Colonic mucosa (tissue), 4 donors: ENCODE data around the gene CXCL13. TPM values are rescaled to one million over a fixed set of nuclear protein-coding genes. Genes with fewer than 3 reads are reported as not detected.
A peak's percentile ranks its signal among the peaks of the same experiment; 100 is the strongest.
"Not testable (repeated sequence)": the region's sequence is repeated elsewhere in the genome, so short reads cannot be mapped to it uniquely, and the experiment has no call there.

Experiments used
- DNase-seq: peaks from one replicate; pipeline ENCODE4 v3.0.0-alpha.2; 2020
- H3K27ac ChIP-seq: fragments of 200-600 bp; one replicate; pipeline ENCODE4 v1.8.0; 2021
- H3K27me3 ChIP-seq: fragments of 200-600 bp; one replicate; pipeline ENCODE4 v1.8.0; 2021
- H3K36me3 ChIP-seq: fragments of 200-600 bp; one replicate; pipeline ENCODE4 v1.8.0; 2021
- H3K4me1 ChIP-seq: fragments of 200-600 bp; one replicate; pipeline ENCODE4 v1.8.0; 2021; ENCODE audit warnings: mild to moderate bottlenecking
- H3K4me3 ChIP-seq: fragments of 200-600 bp; one replicate; pipeline ENCODE4 v1.8.0; 2021
- H3K9ac ChIP-seq, 2 donors: one replicate each; pipeline ENCODE4 v1.7.0; 2013; ENCODE audit warnings: control low read depth in 2 of 2, low read depth in 2 of 2, low read length in 2 of 2
- H3K9me3 ChIP-seq: fragments of 200-600 bp; one replicate; pipeline ENCODE4 v1.8.0; 2021
- intact Hi-C: fragments of 100-400 bp; cut with DNase I; formaldehyde crosslinking; loops from one replicate; pipeline ENCODE4 v1.14.1; 2022
- total RNA-seq, 2 donors: library from RNA; stranded (reverse); fragmentation: NEBNext Ultra II Directional in 1 of 2; extraction: Animal tissue kit (Norgen Biotek cat#: 25700) in 1 of 2; gene quantifications; one replicate each; pipeline ENCODE4 v1.2.1, GENCODE V29; 2021
- TF ChIP-seq, protein P1 (sequence below): fragments of 200-600 bp; IDR thresholded peaks from one replicate; pipeline ENCODE4 v1.8.0; 2022; ENCODE audit warnings: antibody characterized with exemption, mild to moderate bottlenecking
- donor health status: healthy.
- donor health status: DM: no; HTN: no; CAD: no.
- donor health status: DM: no; HTN: no; CAD: no.

The CXCL13 gene, protein sequence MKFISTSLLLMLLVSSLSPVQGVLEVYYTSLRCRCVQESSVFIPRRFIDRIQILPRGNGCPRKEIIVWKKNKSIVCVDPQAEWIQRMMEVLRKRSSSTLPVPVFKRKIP
- 1 to 10 TPM in 1 of 2 donors, under 1 TPM in 1; 0.35 to 1.1 TPM for total RNA-seq

DNA sequence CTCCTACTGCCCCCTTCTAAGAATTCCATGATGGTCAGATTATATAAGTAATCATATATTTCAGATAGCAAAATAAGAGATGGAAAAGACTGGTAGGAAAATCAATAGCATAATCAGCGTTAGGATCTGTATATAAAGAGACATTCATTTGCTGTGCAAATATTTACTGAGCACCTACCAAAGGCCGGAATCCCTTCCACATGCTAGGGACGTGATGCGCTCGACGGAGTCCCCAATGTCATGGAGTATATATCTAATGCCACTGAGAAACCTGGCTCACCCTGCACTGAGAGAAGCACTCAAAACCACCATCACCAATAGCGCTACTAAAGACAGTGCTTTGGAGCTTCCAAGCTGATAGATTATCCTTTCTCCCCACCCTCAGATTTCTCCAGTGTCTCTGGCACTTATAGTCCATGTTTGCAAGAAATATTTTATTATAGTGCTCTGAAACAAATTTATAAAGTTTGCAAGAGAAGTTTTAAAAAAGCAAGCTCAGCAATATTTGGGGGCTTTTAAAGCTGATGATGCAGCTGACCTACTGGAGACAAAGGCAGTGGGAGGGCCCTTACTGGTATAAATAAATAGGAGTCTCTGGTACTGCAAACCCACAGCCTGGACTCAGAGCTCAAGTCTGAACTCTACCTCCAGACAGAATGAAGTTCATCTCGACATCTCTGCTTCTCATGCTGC lies at the start of gene CXCL13:
CXCL13 (plus strand) TSS at position 611 of the 693 bp plus-strand sequence; CDS start at position 657, 46 bp downstream.
- Histone ChIP-seq H3K4me1 (no peaks in the 10 kb centered on the region), H3K27ac (no peak within 1 kb of the TSS), H3K9ac (no peak within 1 kb of the TSS), H3K4me3 (no peak within 1 kb of the TSS), H3K9me3 (no peaks in the 10 kb centered on the region), H3K27me3 (no peaks in the 10 kb centered on the region), H3K36me3 (no peaks in the 10 kb centered on the region)
- no peak for DNase-seq
- intact Hi-C loops, result loop anchor here (10.0 kb wide), 1 partner anchor 361 kb away; no protein-coding TSS in a partner anchor
- TF ChIP-seq, protein P1, sequence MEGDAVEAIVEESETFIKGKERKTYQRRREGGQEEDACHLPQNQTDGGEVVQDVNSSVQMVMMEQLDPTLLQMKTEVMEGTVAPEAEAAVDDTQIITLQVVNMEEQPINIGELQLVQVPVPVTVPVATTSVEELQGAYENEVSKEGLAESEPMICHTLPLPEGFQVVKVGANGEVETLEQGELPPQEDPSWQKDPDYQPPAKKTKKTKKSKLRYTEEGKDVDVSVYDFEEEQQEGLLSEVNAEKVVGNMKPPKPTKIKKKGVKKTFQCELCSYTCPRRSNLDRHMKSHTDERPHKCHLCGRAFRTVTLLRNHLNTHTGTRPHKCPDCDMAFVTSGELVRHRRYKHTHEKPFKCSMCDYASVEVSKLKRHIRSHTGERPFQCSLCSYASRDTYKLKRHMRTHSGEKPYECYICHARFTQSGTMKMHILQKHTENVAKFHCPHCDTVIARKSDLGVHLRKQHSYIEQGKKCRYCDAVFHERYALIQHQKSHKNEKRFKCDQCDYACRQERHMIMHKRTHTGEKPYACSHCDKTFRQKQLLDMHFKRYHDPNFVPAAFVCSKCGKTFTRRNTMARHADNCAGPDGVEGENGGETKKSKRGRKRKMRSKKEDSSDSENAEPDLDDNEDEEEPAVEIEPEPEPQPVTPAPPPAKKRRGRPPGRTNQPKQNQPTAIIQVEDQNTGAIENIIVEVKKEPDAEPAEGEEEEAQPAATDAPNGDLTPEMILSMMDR, result no peak

DNA sequence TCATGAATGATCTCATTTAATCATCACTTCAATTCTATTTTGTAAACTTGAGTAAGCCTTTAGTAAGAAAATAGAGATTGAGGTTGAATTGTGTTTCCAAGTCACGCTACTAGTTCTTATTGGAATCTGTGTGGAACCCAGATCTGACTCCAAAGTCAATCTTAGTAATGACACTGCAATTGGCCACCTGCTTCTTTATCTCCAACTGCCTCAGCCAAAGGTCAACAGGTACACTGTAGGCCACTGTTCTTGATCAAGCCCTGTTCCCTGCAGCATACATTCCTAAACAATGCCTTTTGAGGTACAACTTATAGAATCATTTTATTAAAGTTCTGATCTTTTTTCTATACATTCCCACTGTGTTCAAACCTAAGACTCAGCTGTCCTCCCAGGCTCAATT lies 45.5 kb upstream of the CXCL13 start:
- Histone ChIP-seq H3K27me3 (no peaks in the 10 kb centered on the region), H3K36me3 (no peaks in the 10 kb centered on the region), H3K9me3 (no peaks in the 10 kb centered on the region), H3K4me1 (no peaks in the 10 kb centered on the region), H3K27ac (no peak overlapping the region), H3K9ac (no peak overlapping the region), H3K4me3 (no peak overlapping the region)
- TF ChIP-seq, protein P1, result no peak
- no peak for DNase-seq
- intact Hi-C loops, result no loop called here

DNA sequence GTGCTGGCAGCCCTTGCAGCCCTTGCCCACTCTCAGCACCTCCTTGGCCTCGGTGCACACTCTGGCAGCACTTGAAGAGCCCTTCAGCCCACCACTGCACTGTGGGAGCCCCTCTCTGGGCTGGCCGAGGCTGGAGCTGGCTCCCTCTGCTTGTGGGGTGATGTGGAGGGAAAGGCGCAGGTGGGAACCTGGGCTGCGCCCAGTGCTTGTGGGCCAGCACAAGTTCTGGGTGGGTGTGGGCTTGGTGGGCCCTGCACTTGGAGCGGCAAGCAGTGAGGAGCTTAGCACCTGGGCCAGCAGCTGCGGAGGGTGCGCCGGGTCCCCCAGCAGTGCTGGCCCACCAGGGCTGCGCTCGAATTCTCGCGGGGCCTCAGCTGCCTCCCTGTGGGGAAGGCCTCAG lies 43.9 kb upstream of the CXCL13 start:
- H3K9me3 ChIP-seq, H3K36me3 ChIP-seq, H3K27me3 ChIP-seq, intact Hi-C loops, H3K27ac ChIP-seq, H3K9ac ChIP-seq, DNase-seq, H3K4me1 ChIP-seq, H3K4me3 ChIP-seq: not testable (repeated sequence)

DNA sequence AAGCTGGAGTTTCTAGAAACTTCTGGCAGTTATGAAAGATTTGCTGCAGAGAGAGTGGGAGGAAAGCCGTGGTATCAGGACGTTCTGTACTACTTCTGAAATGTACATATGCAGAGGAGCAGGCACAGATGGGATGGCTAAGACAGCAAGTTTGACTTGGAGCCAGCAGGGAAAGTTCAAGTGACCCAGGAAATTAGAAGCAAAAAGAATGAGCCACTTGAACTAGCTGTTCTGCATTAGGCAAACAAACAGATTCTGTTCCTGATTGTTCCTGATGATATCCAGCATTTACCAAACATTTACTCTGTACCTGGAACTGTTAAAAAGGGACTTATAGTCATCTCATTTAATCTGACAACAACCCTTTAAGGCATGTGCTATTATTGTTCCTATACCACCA lies 41.4 kb upstream of the CXCL13 start:
- intact Hi-C loops, result no loop called here
- Histone ChIP-seq H3K4me1 (no peaks in the 10 kb centered on the region), H3K27me3 (no peaks in the 10 kb centered on the region), H3K9ac (no peak overlapping the region), H3K27ac (peak overlapping the region; percentile 14), H3K9me3 (no peaks in the 10 kb centered on the region), H3K36me3 (no peaks in the 10 kb centered on the region), H3K4me3 (no peak overlapping the region)
- TF ChIP-seq, protein P1, result no peak
- peak; percentile 25 for DNase-seq

DNA sequence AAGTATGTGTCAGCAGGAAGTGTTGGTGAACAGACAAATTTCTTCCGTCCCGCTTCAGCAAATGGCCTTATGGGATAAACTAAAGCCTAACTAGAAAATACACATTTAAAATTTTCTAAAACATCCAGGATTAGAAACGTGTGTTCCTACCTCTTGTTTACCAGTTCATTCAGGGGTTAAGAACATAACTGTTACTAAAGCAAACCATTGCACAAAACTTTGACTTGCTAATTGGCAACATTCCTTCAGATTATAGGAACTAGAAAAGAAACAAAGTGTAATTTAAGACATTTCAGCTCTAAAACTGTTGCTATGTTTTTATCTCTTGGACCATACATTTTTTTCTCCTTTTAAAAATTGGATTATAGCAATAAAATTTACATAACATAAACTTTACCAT lies 39.5 kb upstream of the CXCL13 start:
- TF ChIP-seq, protein P1, result no peak
- H3K4me3 ChIP-seq, result no peak overlapping the region
- H3K27ac ChIP-seq, result no peak overlapping the region
- intact Hi-C loops, result no loop called here
- no peaks in the 10 kb centered on the region for H3K9me3 ChIP-seq
- DNase-seq, result no peak
- H3K36me3 ChIP-seq, result no peaks in the 10 kb centered on the region
- H3K27me3 ChIP-seq, result no peaks in the 10 kb centered on the region
- H3K4me1 ChIP-seq, result no peaks in the 10 kb centered on the region
- no peak overlapping the region for H3K9ac ChIP-seq

DNA sequence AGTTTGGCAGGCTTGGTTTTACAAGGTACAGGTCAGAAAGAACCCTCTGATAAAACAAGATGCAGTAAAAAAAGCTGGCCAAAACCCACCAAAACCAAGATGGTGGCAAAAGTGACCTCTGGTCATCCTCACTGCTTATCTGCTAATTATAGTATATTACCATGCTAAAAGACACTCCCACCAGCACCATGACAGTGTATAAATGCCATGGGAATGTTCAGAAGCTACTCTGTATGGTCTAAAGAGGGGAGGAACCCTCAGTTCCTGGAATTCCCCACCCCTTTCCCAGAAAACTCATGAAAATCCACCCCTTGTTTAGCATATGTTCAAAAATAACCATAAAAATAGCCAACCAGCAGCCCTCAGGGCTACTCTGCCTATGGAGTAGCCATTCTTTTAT lies 38.1 kb upstream of the CXCL13 start:
- intact Hi-C loops, result no loop called here
- H3K4me1 ChIP-seq, result no peaks in the 10 kb centered on the region
- no peak for DNase-seq
- H3K27me3 ChIP-seq, result no peaks in the 10 kb centered on the region
- H3K9ac ChIP-seq, result no peak overlapping the region
- no peak overlapping the region for H3K27ac ChIP-seq
- H3K4me3 ChIP-seq, result no peak overlapping the region
- no peaks in the 10 kb centered on the region for H3K9me3 ChIP-seq
- no peaks in the 10 kb centered on the region for H3K36me3 ChIP-seq
- TF ChIP-seq, protein P1, result no peak

DNA sequence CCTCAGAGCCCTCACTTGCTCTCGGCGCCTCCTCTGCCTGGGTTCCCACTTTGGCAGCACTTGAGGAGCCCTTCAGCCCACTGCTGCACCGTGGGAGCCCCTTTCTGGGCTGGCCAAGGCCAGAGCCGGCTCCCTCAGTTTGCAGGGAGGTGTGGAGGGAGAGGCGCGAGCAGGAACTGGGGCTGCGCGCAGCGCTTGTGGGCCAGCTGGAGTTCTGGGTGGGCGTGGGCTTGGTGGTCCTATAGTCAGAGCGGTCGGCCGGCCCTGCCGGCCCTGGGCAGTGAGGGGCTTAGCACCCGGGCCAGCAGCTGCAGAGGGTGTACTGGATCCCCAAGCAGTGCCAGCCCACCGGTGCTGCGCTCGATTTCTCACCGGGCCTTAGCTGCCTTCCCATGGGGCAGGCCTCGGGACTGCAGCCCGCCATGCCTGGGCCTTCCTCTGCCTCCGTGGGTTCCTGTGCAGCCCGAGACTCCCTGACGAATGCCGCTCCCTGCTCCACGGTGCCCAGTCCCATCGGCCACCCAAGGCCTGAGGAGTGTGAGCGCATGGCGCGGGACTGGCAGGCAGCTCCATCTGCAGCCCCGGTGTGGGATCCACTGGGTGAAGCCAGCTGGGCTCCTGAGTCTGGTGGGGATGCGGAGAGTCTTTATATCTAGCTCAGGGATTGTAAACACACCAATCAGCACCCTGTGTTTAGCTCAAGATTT lies 35.0 kb upstream of the CXCL13 start:
- H3K4me3 ChIP-seq, intact Hi-C loops, H3K9ac ChIP-seq, H3K27me3 ChIP-seq, H3K9me3 ChIP-seq, H3K4me1 ChIP-seq, H3K36me3 ChIP-seq, H3K27ac ChIP-seq, DNase-seq: not testable (repeated sequence)
